GM19099 (cell line): ENCODE data around the gene CD63.

Experiments
- POLR2A ChIP-seq: IDR thresholded peaks from 3 replicates; pipeline ENCODE4 v1.6.1; 2011; ENCODE audit warnings: low read depth; ENCODE audit not compliant: insufficient read length; ENCODE audit errors: extremely low read depth

Gene CD63

GRCh38 chr12:55705782-55706402 is 22.9 kb downstream of the CD63 start:
- no peak for TF ChIP-seq POLR2A

- TF ChIP-seq POLR2A = no peak
These were observed 23.7 kb downstream of the CD63 start for GRCh38 chr12:55704824-55705718.

DNA sequence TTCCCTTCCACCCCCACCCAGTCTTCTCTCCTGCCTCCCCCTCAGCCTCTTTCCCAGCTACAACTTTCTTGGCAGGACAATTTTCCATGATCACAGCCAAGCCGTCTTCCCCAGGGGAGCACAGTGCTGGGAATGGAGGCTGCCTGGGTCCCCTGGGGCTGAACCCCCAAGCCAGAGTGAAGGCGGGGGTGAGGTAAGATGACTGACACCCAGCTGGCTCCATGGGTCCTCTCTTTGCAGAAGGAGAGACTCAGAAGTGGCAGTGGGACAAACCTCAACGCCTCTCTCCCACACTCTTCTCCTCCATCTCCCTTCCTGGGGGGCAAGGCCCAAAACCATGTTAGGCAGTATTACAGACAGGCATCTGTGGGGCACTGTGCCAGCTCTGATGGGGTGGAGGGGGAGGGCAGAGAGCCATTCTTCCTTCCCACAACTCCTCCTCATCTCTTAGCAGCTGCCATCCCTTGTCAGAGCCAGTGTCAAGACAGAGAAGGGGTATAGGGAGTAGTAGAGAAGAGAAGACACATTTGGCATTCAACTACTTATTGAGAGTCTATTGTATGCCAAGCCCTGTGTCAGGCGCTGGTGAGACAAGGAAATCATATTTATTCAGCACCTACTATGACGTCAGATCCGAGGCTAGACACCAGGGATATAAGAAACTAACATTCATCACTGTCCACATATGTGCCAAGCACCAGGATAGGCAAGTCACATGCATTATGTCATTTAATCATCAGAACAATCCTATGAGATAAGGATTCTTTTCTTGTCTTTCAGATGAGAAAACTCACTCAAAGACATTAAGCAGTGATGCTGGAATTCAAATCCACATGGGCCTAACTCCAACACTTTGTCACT is 24.7 kb downstream of the CD63 start:
- no peak for TF ChIP-seq POLR2A

- TF ChIP-seq POLR2A = no peak
These were observed 25.5 kb downstream of the CD63 start for GRCh38 chr12:55703288-55703687.

GRCh38 chr12:55702861-55703260 is 25.9 kb downstream of the CD63 start:
- TF ChIP-seq POLR2A = no peak

DNA sequence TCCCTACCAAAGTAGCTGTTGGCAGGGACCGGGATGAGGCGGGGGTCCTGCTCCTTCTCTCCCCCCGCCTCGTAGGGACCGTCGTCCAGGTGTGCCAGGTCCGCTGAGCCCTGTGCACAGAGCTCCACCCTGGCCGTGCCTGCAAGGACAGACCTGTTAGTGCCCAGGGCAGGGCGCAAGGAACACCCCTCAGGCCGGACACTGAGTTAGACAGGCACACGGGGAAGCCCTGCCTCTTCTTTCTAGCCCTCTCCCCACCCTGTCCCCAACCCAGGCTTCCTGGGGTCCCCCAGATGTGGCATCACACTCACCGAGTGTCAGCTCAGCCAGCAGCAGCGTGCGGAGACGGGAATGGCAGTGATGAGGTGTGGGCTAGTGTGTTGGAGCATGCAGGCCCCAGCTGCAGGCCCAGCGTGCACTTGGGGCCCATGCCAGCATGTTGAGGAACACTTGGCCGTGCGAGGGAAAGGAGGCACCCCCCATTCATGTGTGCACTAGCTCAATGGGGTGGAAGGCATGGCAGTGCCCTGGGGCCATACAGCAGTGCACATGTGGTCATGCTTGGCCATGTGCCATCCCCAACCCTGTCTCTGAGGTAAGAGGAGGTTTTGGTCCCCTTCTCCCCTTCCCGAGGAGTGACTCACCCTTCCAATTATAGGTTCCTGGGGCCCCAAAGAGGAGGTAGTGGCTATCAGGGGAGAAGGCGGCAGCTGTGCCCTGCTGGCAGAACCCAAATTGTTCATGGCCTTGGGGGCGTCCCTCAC is 28.4 kb downstream of the CD63 start:
- no peak for TF ChIP-seq POLR2A

- TF ChIP-seq POLR2A = no peak
These were observed 29.2 kb downstream of the CD63 start for GRCh38 chr12:55699471-55700055.

GRCh38 chr12:55698965-55699364 is 29.8 kb downstream of the CD63 start:
- TF ChIP-seq POLR2A = no peak

GRCh38 chr12:55698241-55698955 is 30.4 kb downstream of the CD63 start:
- no peak for TF ChIP-seq POLR2A

- no peak for TF ChIP-seq POLR2A
These were observed 31.1 kb downstream of the CD63 start for GRCh38 chr12:55697686-55698085.

GRCh38 chr12:55696796-55697462 is 31.9 kb downstream of the CD63 start:
- no peak for TF ChIP-seq POLR2A

GRCh38 chr12:55696141-55696540 is 32.7 kb downstream of the CD63 start:
- no peak for TF ChIP-seq POLR2A

- no peak for TF ChIP-seq POLR2A
These were observed 33.5 kb downstream of the CD63 start for GRCh38 chr12:55695349-55695748.
